Loucy (cell line): ENCODE measurements around the gene RILPL2.

Source experiments
- EZH2phosphoT487 ChIP-seq: fragments of 200-600 bp; IDR thresholded peaks from 2 replicates; pipeline ENCODE4 v1.6.1; 2018; ENCODE audit warnings: antibody characterized with exemption, mild to moderate bottlenecking, moderate library complexity, borderline replicate concordance
- TF ChIP-seq, protein P1 (sequence below): fragments of 200-600 bp; sonication (generic); conservative IDR thresholded peaks from 2 replicates; pipeline ENCODE4 v1.5.1; 2014; ENCODE audit warnings: mild to moderate bottlenecking, antibody characterized with exemption, low read length

DNA sequence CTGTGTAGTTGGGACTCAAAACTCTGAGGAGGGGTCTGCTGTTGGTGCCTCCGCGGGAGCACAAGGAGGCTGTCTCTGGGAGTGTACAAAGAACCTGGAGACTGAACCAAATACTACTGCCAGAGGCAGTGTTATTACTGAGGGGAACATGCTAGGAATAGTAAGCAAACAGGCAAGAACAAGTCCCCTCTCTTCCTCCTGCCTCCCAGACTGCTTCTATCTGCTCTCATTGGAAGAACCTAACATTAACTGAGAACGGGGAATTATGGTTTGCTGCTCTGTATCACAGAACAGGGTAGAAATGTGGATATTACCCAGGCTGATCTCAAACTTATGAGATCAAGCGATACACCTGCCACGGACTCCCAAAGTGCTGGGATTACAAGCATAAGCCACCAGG is 57.1 kb downstream of the RILPL2 start:
- TF ChIP-seq, protein P1, sequence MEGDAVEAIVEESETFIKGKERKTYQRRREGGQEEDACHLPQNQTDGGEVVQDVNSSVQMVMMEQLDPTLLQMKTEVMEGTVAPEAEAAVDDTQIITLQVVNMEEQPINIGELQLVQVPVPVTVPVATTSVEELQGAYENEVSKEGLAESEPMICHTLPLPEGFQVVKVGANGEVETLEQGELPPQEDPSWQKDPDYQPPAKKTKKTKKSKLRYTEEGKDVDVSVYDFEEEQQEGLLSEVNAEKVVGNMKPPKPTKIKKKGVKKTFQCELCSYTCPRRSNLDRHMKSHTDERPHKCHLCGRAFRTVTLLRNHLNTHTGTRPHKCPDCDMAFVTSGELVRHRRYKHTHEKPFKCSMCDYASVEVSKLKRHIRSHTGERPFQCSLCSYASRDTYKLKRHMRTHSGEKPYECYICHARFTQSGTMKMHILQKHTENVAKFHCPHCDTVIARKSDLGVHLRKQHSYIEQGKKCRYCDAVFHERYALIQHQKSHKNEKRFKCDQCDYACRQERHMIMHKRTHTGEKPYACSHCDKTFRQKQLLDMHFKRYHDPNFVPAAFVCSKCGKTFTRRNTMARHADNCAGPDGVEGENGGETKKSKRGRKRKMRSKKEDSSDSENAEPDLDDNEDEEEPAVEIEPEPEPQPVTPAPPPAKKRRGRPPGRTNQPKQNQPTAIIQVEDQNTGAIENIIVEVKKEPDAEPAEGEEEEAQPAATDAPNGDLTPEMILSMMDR = no peak
- TF ChIP-seq EZH2phosphoT487 = no peak
